GM23248 (cell line): Measurements from ENCODE around the gene THOC7. TPM values are rescaled to one million over a fixed set of nuclear protein-coding genes. Genes with fewer than 3 reads are reported as not detected.

Experiments used
- DNase-seq: peaks from one replicate; pipeline ENCODE4 v3.0.0-alpha.2; 2015
- H2AFZ ChIP-seq: fragments of 200-600 bp; sonication (generic); 2 replicates; pipeline ENCODE4 v1.6.1; 2016; ENCODE audit warnings: antibody characterized with exemption
- H3F3A ChIP-seq: fragments of 200-600 bp; sonication (generic); 2 replicates; pipeline ENCODE4 v1.6.1; 2016; ENCODE audit warnings: mild to moderate bottlenecking, antibody characterized with exemption, mixed run types; ENCODE audit not compliant: insufficient read depth
- H3K27ac ChIP-seq: fragments of 200-600 bp; sonication (generic); 2 replicates; pipeline ENCODE4 v1.5.1; 2016; ENCODE audit warnings: mild to moderate bottlenecking
- H3K27me3 ChIP-seq: fragments of 200-600 bp; sonication (generic); replicated peaks from 2 replicates; pipeline ENCODE4 v1.6.1; 2016; ENCODE audit warnings: mild to moderate bottlenecking; ENCODE audit not compliant: insufficient read depth
- H3K36me3 ChIP-seq: fragments of 200-600 bp; sonication (generic); 2 replicates; pipeline ENCODE4 v1.6.1; 2016; ENCODE audit warnings: low read depth, mild to moderate bottlenecking
- H3K4me1 ChIP-seq: fragments of 200-600 bp; sonication (generic); 2 replicates; pipeline ENCODE4 v1.6.1; 2016; ENCODE audit warnings: mild to moderate bottlenecking; ENCODE audit not compliant: insufficient read depth
- H3K4me2 ChIP-seq: fragments of 200-600 bp; sonication (generic); one replicate; pipeline ENCODE4 v1.6.1; 2016; ENCODE audit warnings: mild to moderate bottlenecking; ENCODE audit not compliant: unreplicated experiment
- H3K4me3 ChIP-seq: fragments of 200-600 bp; sonication (generic); 2 replicates; pipeline ENCODE4 v1.5.1; 2016; ENCODE audit warnings: mild to moderate bottlenecking
- H3K79me2 ChIP-seq: fragments of 200-600 bp; sonication (generic); 2 replicates; pipeline ENCODE4 v1.6.1; 2016; ENCODE audit warnings: mild to moderate bottlenecking; ENCODE audit not compliant: insufficient read depth
- H3K9ac ChIP-seq: fragments of 200-600 bp; sonication (generic); 2 replicates; pipeline ENCODE4 v1.6.1; 2016; ENCODE audit warnings: mild to moderate bottlenecking
- H3K9me2 ChIP-seq: fragments of 200-600 bp; sonication (generic); 2 replicates; pipeline ENCODE4 v1.6.1; 2016; ENCODE audit warnings: mixed run types, mild to moderate bottlenecking, moderate library complexity; ENCODE audit not compliant: insufficient read depth
- H3K9me3 ChIP-seq: fragments of 200-600 bp; sonication (generic); one replicate; pipeline ENCODE4 v1.6.1; 2017; ENCODE audit warnings: low read depth
- H4K20me1 ChIP-seq: fragments of 200-600 bp; sonication (generic); 2 replicates; pipeline ENCODE4 v1.6.0; 2016; ENCODE audit not compliant: insufficient read depth
- EZH2 ChIP-seq: fragments of 200-600 bp; sonication (generic); IDR thresholded peaks from 2 replicates; pipeline ENCODE4 v1.6.1; 2018; ENCODE audit warnings: antibody characterized with exemption, mild to moderate bottlenecking; ENCODE audit not compliant: insufficient read depth, poor library complexity, severe bottlenecking
- EZH2phosphoT487 ChIP-seq: fragments of 200-600 bp; sonication (generic); IDR thresholded peaks from 2 replicates; pipeline ENCODE4 v1.6.1; 2018; ENCODE audit warnings: antibody characterized with exemption, moderate library complexity, mild to moderate bottlenecking, low read depth; ENCODE audit not compliant: insufficient read depth
- WGBS, 2 experiments: methylation state at CpG; one replicate each; pipeline ENCODE4 v1.1.6; 2015 to 2017; ENCODE audit warnings: low lambda C conversion rate in 2 of 2, low coverage in 1 of 2; ENCODE audit errors: missing lambda C conversion rate in 2 of 2; 5-methylcytosine and 5-hydroxymethylcytosine counted together
- in situ Hi-C: fragments of 300-500 bp; cut with MboI; formaldehyde crosslinking; loops from 2 replicates; pipeline ENCODE4 v1.15.0; 2020
- polyA plus RNA-seq: library from polyadenylated mRNA; unstranded; fragments of >200 nt; fragmentation: Nextera tagmentation; extraction: Ambion mirVana; gene quantifications from 2 replicates; pipeline ENCODE4 v1.2.1, GENCODE V29; 2016
- total RNA-seq: library from RNA; depleted of rRNA; stranded (reverse); fragments of >200 nt; shearing (Covaris generic); gene quantifications from 2 replicates; pipeline ENCODE4 v1.2.3, GENCODE V29; 2014

Gene THOC7
- total and polyA plus RNA-seq, 2 experiments from 2014 or later: 54.8 to 103 TPM

DNA sequence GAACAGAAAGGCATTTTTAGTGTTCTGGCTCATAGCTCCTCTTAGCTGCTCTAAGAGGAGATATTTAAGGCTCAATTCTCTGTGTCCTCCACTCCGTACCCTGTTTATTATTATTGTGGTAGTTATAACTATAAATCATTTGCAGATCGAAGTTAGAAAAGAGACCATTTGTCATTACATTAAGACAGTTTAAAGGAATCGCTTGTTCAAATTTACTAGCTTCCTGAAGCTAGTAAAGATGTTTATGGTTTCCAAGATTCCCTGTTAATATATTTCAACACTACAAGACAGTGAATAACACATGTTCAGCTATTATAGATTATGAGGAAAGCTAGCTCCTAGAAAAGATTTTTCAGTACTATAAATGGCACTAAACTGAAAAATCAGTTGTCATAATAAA lies 12.7 kb upstream of the THOC7 start:
- H3K36me3 ChIP-seq: no peaks in the 10 kb centered on the region
- no peaks in the 10 kb centered on the region for H3K9me2 ChIP-seq
- H3K79me2 ChIP-seq: peaks cover 91% of the 10 kb centered on the region
- no peak overlapping the region for H3K4me3 ChIP-seq
- H4K20me1 ChIP-seq: peaks cover 35% of the 10 kb centered on the region
- TF ChIP-seq EZH2phosphoT487: no peak
- no peak for TF ChIP-seq EZH2
- H3K27me3 ChIP-seq: no peaks in the 10 kb centered on the region
- peaks cover 20% of the 10 kb centered on the region for H3F3A ChIP-seq
- DNase-seq: no peak
- H3K4me1 ChIP-seq: peaks cover 28% of the 10 kb centered on the region
- no peak overlapping the region for H3K27ac ChIP-seq
- H2AFZ ChIP-seq: no peak overlapping the region
- H3K4me2 ChIP-seq: no peak overlapping the region
- in situ Hi-C loops: no loop called here
- 61 to 63% methylated on average over 3 of the region's 3 CpGs for WGBS, 2 experiments
- H3K9ac ChIP-seq: no peak overlapping the region
- H3K9me3 ChIP-seq: no peaks in the 10 kb centered on the region

DNA sequence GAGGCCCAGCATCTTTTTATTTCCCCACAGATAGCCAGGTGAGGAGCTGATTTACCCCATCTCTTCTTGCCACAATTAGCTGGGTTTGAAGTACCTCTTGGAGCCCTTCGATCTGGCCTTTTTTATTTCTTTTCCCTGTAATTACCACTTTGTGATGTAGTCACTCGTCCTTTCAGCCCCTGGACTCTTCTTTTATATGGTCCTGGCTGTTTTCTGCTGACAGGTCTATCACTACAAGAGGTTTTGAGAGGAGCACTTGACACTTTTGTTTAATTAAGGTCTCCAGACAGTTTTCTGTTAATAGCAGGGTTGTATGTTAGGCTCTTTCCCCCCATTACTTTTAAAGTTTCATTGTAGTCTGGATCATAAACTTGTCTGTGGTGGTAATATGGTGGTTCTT lies 11.9 kb upstream of the THOC7 start:
- no peak for TF ChIP-seq EZH2phosphoT487
- no peak for TF ChIP-seq EZH2
- Histone ChIP-seq H3F3A (peaks cover 24% of the 10 kb centered on the region), H3K79me2 (peaks cover 91% of the 10 kb centered on the region), H3K9me3 (no peaks in the 10 kb centered on the region), H3K27ac (no peak overlapping the region), H2AFZ (no peak overlapping the region), H3K36me3 (no peaks in the 10 kb centered on the region), H3K4me2 (no peak overlapping the region), H3K4me1 (peaks cover 28% of the 10 kb centered on the region), H3K4me3 (no peak overlapping the region), H3K9ac (no peak overlapping the region), H4K20me1 (peaks cover 31% of the 10 kb centered on the region), H3K9me2 (no peaks in the 10 kb centered on the region), H3K27me3 (no peaks in the 10 kb centered on the region)
- WGBS, 2 experiments: 100% methylated on average over 2 of the region's 2 CpGs
- no peak for DNase-seq
- in situ Hi-C loops: no loop called here

DNA sequence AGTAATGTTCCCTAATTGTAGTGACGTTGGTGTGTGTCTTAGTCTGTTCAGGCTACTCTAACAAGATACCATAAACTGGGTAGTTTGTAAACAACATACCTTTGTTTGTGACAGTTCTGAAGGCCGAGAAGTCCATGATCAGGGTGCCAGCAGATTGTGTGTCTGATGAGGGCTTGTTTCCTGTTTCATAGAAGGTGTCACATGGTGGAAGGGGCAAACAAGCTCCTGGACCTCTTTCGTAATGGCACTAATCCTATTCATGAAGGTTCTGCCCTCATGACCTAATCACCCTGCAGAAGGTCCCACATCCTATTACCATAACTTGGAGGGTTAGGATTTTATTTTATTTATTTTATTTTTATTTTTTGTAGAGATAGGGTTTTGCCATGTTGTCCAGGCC lies 11.2 kb upstream of the THOC7 start:
- in situ Hi-C loops: no loop called here
- Histone ChIP-seq H3K4me1 (peaks cover 28% of the 10 kb centered on the region), H3F3A (peaks cover 24% of the 10 kb centered on the region), H3K27me3 (no peaks in the 10 kb centered on the region), H3K27ac (no peak overlapping the region), H3K79me2 (peaks cover 91% of the 10 kb centered on the region), H3K4me3 (no peak overlapping the region), H3K9me2 (no peaks in the 10 kb centered on the region), H3K36me3 (no peaks in the 10 kb centered on the region), H3K4me2 (no peak overlapping the region), H3K9me3 (no peaks in the 10 kb centered on the region), H2AFZ (no peak overlapping the region), H4K20me1 (peaks cover 29% of the 10 kb centered on the region), H3K9ac (no peak overlapping the region)
- no peak for TF ChIP-seq EZH2phosphoT487
- TF ChIP-seq EZH2: no peak
- 93 to 95% methylated on average over 3 of the region's 3 CpGs for WGBS, 2 experiments
- no peak for DNase-seq

DNA sequence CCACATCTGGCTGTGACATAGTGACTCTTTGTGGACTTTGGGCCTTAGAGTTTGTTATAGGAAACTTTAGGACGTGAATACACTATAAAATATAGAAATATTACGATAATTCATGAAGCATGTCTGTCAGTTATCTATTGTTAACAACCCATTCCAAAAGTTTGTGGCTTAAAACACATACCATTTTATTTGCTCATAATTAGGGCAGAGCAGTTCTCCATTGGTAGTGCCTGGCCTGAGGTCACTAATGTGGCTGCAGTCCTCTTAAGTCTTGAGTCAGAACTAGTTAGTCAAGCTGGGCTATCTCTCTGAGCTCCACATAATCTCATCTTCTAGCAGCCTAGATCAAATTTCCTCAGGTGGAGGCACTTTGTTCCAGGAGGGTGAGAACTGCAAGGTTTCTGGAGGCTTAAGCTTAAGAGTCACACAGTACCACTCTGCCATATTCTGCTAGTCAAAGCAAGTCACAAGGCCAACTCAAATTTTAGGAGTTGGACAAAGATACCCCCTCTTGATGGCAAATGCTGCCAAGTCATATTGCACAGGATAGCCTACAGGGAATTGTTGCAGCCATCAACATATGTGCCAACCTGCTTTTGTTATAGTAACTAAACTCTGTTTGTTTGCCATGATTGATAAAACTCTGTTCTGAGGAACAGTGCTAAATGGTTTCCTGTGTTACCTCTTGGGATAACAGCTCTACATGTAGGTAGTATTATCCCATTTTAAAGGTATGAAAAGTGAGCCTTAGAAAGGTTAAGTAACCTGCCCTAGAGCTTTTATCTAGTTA lies 8.7 kb upstream of the THOC7 start:
- TF ChIP-seq EZH2 (no peak), EZH2phosphoT487 (no peak)
- H4K20me1 ChIP-seq: peaks cover 14% of the 10 kb centered on the region; the same call in 1 of the 2 replicates
- no peaks in the 10 kb centered on the region for H3K9me2 ChIP-seq
- no peak overlapping the region for H2AFZ ChIP-seq
- H3K9me3 ChIP-seq: no peaks in the 10 kb centered on the region
- peaks cover 15% of the 10 kb centered on the region for H3K4me1 ChIP-seq
- H3K27ac ChIP-seq: peak overlapping the region; percentile 38; the same call in 1 of the 2 replicates
- H3K79me2 ChIP-seq: peaks cover 91% of the 10 kb centered on the region
- no peaks in the 10 kb centered on the region for H3K36me3 ChIP-seq
- no peak overlapping the region for H3K9ac ChIP-seq
- H3K4me3 ChIP-seq: 0 out of 2 replicates have a peak overlapping the region, but pooled peaks have one; percentile 2
- 35 to 48% methylated on average over 2 of the region's 2 CpGs for WGBS, 2 experiments
- peak; percentile 89 for DNase-seq
- peak overlapping the region; percentile 48 for H3K4me2 ChIP-seq
- no peaks in the 10 kb centered on the region for H3K27me3 ChIP-seq
- in situ Hi-C loops: no loop called here
- peaks cover 19% of the 10 kb centered on the region for H3F3A ChIP-seq
